ENCODE results near the gene CSNK2B. TPM values are rescaled to one million over a fixed set of nuclear protein-coding genes. Genes with fewer than 3 reads are reported as not detected.

The CSNK2B gene
- total and polyA plus RNA-seq, 10 of the 15 experiments (the other 5 are each of a cell fraction or from before 2014, with no cell fraction given), result 56.3 to 405 (median 286) TPM

GRCh38 chr6:31719001-31719400 lies 53.1 kb downstream of the CSNK2B start:
- ChIA-PET POLR2A (interaction anchor here (0.8 kb wide), 1 partner anchor 87 kb away, joined by 3 read pairs; the partner anchor contains the start of gene LSM2), CTCF (no interaction called here), SMC1A (ENCODE audit: uncharacterized antibody, unreplicated experiment) (no interaction called here), RAD21 (ENCODE audit: unreplicated experiment) (no interaction called here)
- FAIRE-seq (no peak), DNase-seq (ENCODE audit: low read depth, low spot score) (no peak), ATAC-seq (no peak)
- intact Hi-C loops (cut with micrococcal nuclease; ENCODE audit: unreplicated experiment) (no loop called here), in situ Hi-C loops (cut with MboI) (no loop called here)
- Histone ChIP-seq H2AFZ (ENCODE audit: control insufficient read depth, low read depth, low read length) (no peak overlapping the region), H3K4me2 (ENCODE audit: control insufficient read depth, insufficient read depth) (no peak overlapping the region), H3K36me3 (ENCODE audit: control insufficient read depth in 2 of 2, insufficient read depth in 2 of 2, low read length in 1 of 2) (no peaks in the 10 kb centered on the region), H3K79me2 (ENCODE audit: control insufficient read depth, insufficient read depth, low read length) (no peaks in the 10 kb centered on the region), H3K9ac (ENCODE audit: control insufficient read depth, insufficient read depth, low read length) (no peak overlapping the region), H4K20me1 (ENCODE audit: control insufficient read depth, insufficient read depth) (no peaks in the 10 kb centered on the region), H3K9me3 (replicated peaks; ENCODE audit: control insufficient read depth, insufficient read depth, low read length) (no peaks in the 10 kb centered on the region), H3K27ac (ENCODE audit: control insufficient read depth, insufficient read depth) (no peak overlapping the region), H3K4me1 (ENCODE audit: control insufficient read depth, insufficient read depth, low read length) (no peaks in the 10 kb centered on the region), H3K4me3 (no peak overlapping the region), H3K27me3 (replicated peaks in 1 of 2; ENCODE audit: control insufficient read depth in 2 of 2, insufficient read depth in 2 of 2, low read length in 1 of 2) (no peaks in the 10 kb centered on the region; a peak in 2 of 4 replicates)
- 33% methylated on average over 6 of the region's 6 CpGs for WGBS (ENCODE audit: insufficient coverage, insufficient replicate concordance, low lambda C conversion rate, missing lambda C conversion rate)
- no TSS peak for BruUV-seq (replicated peaks)
- TF ChIP-seq CBFB (IDR thresholded peaks at IDR 0.05; ENCODE audit: low read depth) (no peak), HCFC1 (IDR thresholded peaks at IDR 0.05; ENCODE audit: low read length) (no peak), JUND (IDR thresholded peaks at IDR 0.05; ENCODE audit: low read depth, low read length) (no peak), KAT2A (conservative IDR thresholded peaks at IDR 0.05; ENCODE audit: control insufficient read depth, low read depth, low read length) (no peak), IRF4 (IDR thresholded peaks at IDR 0.05; ENCODE audit: low read depth, low read length) (no peak), ATF7 (IDR thresholded peaks at IDR 0.05; ENCODE audit: low read depth) (no peak)
- TF ChIP-seq, protein P1, sequence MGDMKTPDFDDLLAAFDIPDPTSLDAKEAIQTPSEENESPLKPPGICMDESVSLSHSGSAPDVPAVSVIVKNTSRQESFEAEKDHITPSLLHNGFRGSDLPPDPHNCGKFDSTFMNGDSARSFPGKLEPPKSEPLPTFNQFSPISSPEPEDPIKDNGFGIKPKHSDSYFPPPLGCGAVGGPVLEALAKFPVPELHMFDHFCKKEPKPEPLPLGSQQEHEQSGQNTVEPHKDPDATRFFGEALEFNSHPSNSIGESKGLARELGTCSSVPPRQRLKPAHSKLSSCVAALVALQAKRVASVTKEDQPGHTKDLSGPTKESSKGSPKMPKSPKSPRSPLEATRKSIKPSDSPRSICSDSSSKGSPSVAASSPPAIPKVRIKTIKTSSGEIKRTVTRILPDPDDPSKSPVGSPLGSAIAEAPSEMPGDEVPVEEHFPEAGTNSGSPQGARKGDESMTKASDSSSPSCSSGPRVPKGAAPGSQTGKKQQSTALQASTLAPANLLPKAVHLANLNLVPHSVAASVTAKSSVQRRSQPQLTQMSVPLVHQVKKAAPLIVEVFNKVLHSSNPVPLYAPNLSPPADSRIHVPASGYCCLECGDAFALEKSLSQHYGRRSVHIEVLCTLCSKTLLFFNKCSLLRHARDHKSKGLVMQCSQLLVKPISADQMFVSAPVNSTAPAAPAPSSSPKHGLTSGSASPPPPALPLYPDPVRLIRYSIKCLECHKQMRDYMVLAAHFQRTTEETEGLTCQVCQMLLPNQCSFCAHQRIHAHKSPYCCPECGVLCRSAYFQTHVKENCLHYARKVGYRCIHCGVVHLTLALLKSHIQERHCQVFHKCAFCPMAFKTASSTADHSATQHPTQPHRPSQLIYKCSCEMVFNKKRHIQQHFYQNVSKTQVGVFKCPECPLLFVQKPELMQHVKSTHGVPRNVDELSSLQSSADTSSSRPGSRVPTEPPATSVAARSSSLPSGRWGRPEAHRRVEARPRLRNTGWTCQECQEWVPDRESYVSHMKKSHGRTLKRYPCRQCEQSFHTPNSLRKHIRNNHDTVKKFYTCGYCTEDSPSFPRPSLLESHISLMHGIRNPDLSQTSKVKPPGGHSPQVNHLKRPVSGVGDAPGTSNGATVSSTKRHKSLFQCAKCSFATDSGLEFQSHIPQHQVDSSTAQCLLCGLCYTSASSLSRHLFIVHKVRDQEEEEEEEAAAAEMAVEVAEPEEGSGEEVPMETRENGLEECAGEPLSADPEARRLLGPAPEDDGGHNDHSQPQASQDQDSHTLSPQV (IDR thresholded peaks at IDR 0.05), result no peak

Small RNA genes lying within 50 kb of the gene (microRNA-seq; reads per million reads assigned to microRNA genes)
- gene MIR4646 (not detected), gene MIR6832 (0.56 reads per million)

Small RNA genes lying within 50 kb of the gene (small RNA-seq; reads per million reads assigned to genes)
- gene LY6G6D, result not detected
- not detected for gene MIR4646
- not detected for gene MIR6832
- gene RF00019, result not detected
- 4.4 reads per million, percentile 86 among the genes with 10 or more reads in this experiment for gene SNORA38

Other genes with a start within 250 kb of the CSNK2B start
Only the 7 nearest of the 37 such genes appear.
- gene BAG6, start 13.4 kb upstream of the CSNK2B start, total RNA-seq (2014; rRNA removed), result 91.4 and 120 TPM in 2 replicates
- 43.3 and 50.0 TPM in 2 replicates for gene BAG6, start 13.4 kb upstream of the CSNK2B start, total RNA-seq (2014; rRNA removed; fragmentation: Illumina TruSeq; extraction: Trizol)
- gene BAG6, start 13.4 kb upstream of the CSNK2B start, total RNA-seq (2021), result 249 and 253 TPM in 2 replicates
- 34.2 and 51.1 TPM in 2 replicates for gene BAG6, start 13.4 kb upstream of the CSNK2B start, polyA plus RNA-seq (2011; rRNA removed)
- gene BAG6, start 13.4 kb upstream of the CSNK2B start, polyA plus RNA-seq (2014; fragmentation: Illumina TruSeq; extraction: Trizol), result 81.3 and 119 TPM in 2 replicates
- 10 to 100 TPM; 27.8 to 39.1 TPM for gene BAG6, start 13.4 kb upstream of the CSNK2B start, polyA plus RNA-seq (2014; fragmentation: Nextera tagmentation; extraction: Ambion mirVana)
- 115 and 134 TPM in 2 replicates for gene BAG6, start 13.4 kb upstream of the CSNK2B start, polyA plus RNA-seq (2014; rRNA removed)
- 100 to 1,000 TPM in 1 of 2 experiments, 10 to 100 TPM in 1; 98.4 to 112 TPM for gene BAG6, start 13.4 kb upstream of the CSNK2B start, polyA plus RNA-seq (2016; fragmentation: Nextera tagmentation; extraction: Ambion mirVana)
- 4.4 and 6.1 TPM in 2 replicates for gene APOM, start 10.2 kb upstream of the CSNK2B start, total RNA-seq (2014; rRNA removed)
- gene APOM, start 10.2 kb upstream of the CSNK2B start, total RNA-seq (2014; rRNA removed; fragmentation: Illumina TruSeq; extraction: Trizol), result 4.0 and 4.6 TPM in 2 replicates
- 3.8 and 4.1 TPM in 2 replicates for gene APOM, start 10.2 kb upstream of the CSNK2B start, total RNA-seq (2021)
- 4.8 and 7.9 TPM in 2 replicates for gene APOM, start 10.2 kb upstream of the CSNK2B start, polyA plus RNA-seq (2011; rRNA removed)
- gene APOM, start 10.2 kb upstream of the CSNK2B start, polyA plus RNA-seq (2014; fragmentation: Illumina TruSeq; extraction: Trizol), result 5.2 and 8.2 TPM in 2 replicates
- gene APOM, start 10.2 kb upstream of the CSNK2B start, polyA plus RNA-seq (2014; fragmentation: Nextera tagmentation; extraction: Ambion mirVana), result 10 to 100 TPM; 11.8 to 14.1 TPM
- gene APOM, start 10.2 kb upstream of the CSNK2B start, polyA plus RNA-seq (2014; rRNA removed), result 6.5 and 7.5 TPM in 2 replicates
- gene APOM, start 10.2 kb upstream of the CSNK2B start, polyA plus RNA-seq (2016; fragmentation: Nextera tagmentation; extraction: Ambion mirVana), result 1 to 10 TPM; 5.6 to 6.6 TPM
- 20.4 and 21.6 TPM in 2 replicates for gene C6orf47, start 5.3 kb upstream of the CSNK2B start, total RNA-seq (2014; rRNA removed)
- gene C6orf47, start 5.3 kb upstream of the CSNK2B start, total RNA-seq (2014; rRNA removed; fragmentation: Illumina TruSeq; extraction: Trizol), result 16.2 and 16.5 TPM in 2 replicates
- gene C6orf47, start 5.3 kb upstream of the CSNK2B start, total RNA-seq (2021), result 16.1 and 17.4 TPM in 2 replicates
- gene C6orf47, start 5.3 kb upstream of the CSNK2B start, polyA plus RNA-seq (2011; rRNA removed), result 8.0 and 8.1 TPM in 2 replicates
- gene C6orf47, start 5.3 kb upstream of the CSNK2B start, polyA plus RNA-seq (2014; fragmentation: Illumina TruSeq; extraction: Trizol), result 8.2 and 13.4 TPM in 2 replicates
- gene C6orf47, start 5.3 kb upstream of the CSNK2B start, polyA plus RNA-seq (2014; fragmentation: Nextera tagmentation; extraction: Ambion mirVana), result under 1 TPM in 1 of 2 experiments, not detected in 1; 0.16 TPM
- 18.6 and 19.3 TPM in 2 replicates for gene C6orf47, start 5.3 kb upstream of the CSNK2B start, polyA plus RNA-seq (2014; rRNA removed)
- 10 to 100 TPM; 17.3 to 20.1 TPM for gene C6orf47, start 5.3 kb upstream of the CSNK2B start, polyA plus RNA-seq (2016; fragmentation: Nextera tagmentation; extraction: Ambion mirVana)
- gene GPANK1, start 1.1 kb upstream of the CSNK2B start, total RNA-seq (2014; rRNA removed), result 11.3 and 11.7 TPM in 2 replicates
- gene GPANK1, start 1.1 kb upstream of the CSNK2B start, total RNA-seq (2014; rRNA removed; fragmentation: Illumina TruSeq; extraction: Trizol), result 16.2 and 17.1 TPM in 2 replicates
- 17.1 and 17.9 TPM in 2 replicates for gene GPANK1, start 1.1 kb upstream of the CSNK2B start, total RNA-seq (2021)
- 14.7 and 14.8 TPM in 2 replicates for gene GPANK1, start 1.1 kb upstream of the CSNK2B start, polyA plus RNA-seq (2011; rRNA removed)
- gene GPANK1, start 1.1 kb upstream of the CSNK2B start, polyA plus RNA-seq (2014; fragmentation: Illumina TruSeq; extraction: Trizol), result 23.9 and 30.5 TPM in 2 replicates
- 10 to 100 TPM; 11.9 to 13.0 TPM for gene GPANK1, start 1.1 kb upstream of the CSNK2B start, polyA plus RNA-seq (2014; fragmentation: Nextera tagmentation; extraction: Ambion mirVana)
- gene GPANK1, start 1.1 kb upstream of the CSNK2B start, polyA plus RNA-seq (2014; rRNA removed), result 19.5 and 20.1 TPM in 2 replicates
- gene GPANK1, start 1.1 kb upstream of the CSNK2B start, polyA plus RNA-seq (2016; fragmentation: Nextera tagmentation; extraction: Ambion mirVana), result 10 to 100 TPM; 36.0 to 36.3 TPM
- gene LY6G5B, start 3.9 kb downstream of the CSNK2B start, total RNA-seq (2014; rRNA removed), result 3.8 and 5.1 TPM in 2 replicates
- 3.9 and 4.4 TPM in 2 replicates for gene LY6G5B, start 3.9 kb downstream of the CSNK2B start, total RNA-seq (2014; rRNA removed; fragmentation: Illumina TruSeq; extraction: Trizol)
- gene LY6G5B, start 3.9 kb downstream of the CSNK2B start, total RNA-seq (2021), result 11.1 and 16.5 TPM in 2 replicates
- 5.1 and 6.2 TPM in 2 replicates for gene LY6G5B, start 3.9 kb downstream of the CSNK2B start, polyA plus RNA-seq (2011; rRNA removed)
- 12.8 and 14.3 TPM in 2 replicates for gene LY6G5B, start 3.9 kb downstream of the CSNK2B start, polyA plus RNA-seq (2014; fragmentation: Illumina TruSeq; extraction: Trizol)
- 1 to 10 TPM; 3.2 to 6.5 TPM for gene LY6G5B, start 3.9 kb downstream of the CSNK2B start, polyA plus RNA-seq (2014; fragmentation: Nextera tagmentation; extraction: Ambion mirVana)
- gene LY6G5B, start 3.9 kb downstream of the CSNK2B start, polyA plus RNA-seq (2014; rRNA removed), result 8.5 and 11.2 TPM in 2 replicates
- gene LY6G5B, start 3.9 kb downstream of the CSNK2B start, polyA plus RNA-seq (2016; fragmentation: Nextera tagmentation; extraction: Ambion mirVana), result 10 to 100 TPM in 1 of 2 experiments, 1 to 10 TPM in 1; 9.7 to 10.5 TPM
- 0.71 and 1.5 TPM in 2 replicates for gene LY6G5C, start 15.0 kb downstream of the CSNK2B start, total RNA-seq (2014; rRNA removed)
- gene LY6G5C, start 15.0 kb downstream of the CSNK2B start, total RNA-seq (2014; rRNA removed; fragmentation: Illumina TruSeq; extraction: Trizol), result 0.76 and 0.92 TPM in 2 replicates
- 1.7 and 1.8 TPM in 2 replicates for gene LY6G5C, start 15.0 kb downstream of the CSNK2B start, total RNA-seq (2021)
- gene LY6G5C, start 15.0 kb downstream of the CSNK2B start, polyA plus RNA-seq (2011; rRNA removed), result 1.3 and 2.6 TPM in 2 replicates
- 1.7 and 2.5 TPM in 2 replicates for gene LY6G5C, start 15.0 kb downstream of the CSNK2B start, polyA plus RNA-seq (2014; fragmentation: Illumina TruSeq; extraction: Trizol)
- 1 to 10 TPM in 1 of 2 experiments, under 1 TPM in 1; 0.87 to 1.2 TPM for gene LY6G5C, start 15.0 kb downstream of the CSNK2B start, polyA plus RNA-seq (2014; fragmentation: Nextera tagmentation; extraction: Ambion mirVana)
- gene LY6G5C, start 15.0 kb downstream of the CSNK2B start, polyA plus RNA-seq (2014; rRNA removed), result 0.98 and 1.8 TPM in 2 replicates
- 1 to 10 TPM; 4.0 to 6.1 TPM for gene LY6G5C, start 15.0 kb downstream of the CSNK2B start, polyA plus RNA-seq (2016; fragmentation: Nextera tagmentation; extraction: Ambion mirVana)
- gene ABHD16A, start 37.2 kb downstream of the CSNK2B start, total RNA-seq (2014; rRNA removed), result 35.9 and 38.1 TPM in 2 replicates
- gene ABHD16A, start 37.2 kb downstream of the CSNK2B start, total RNA-seq (2014; rRNA removed; fragmentation: Illumina TruSeq; extraction: Trizol), result 20.7 and 21.8 TPM in 2 replicates
- 33.7 and 35.6 TPM in 2 replicates for gene ABHD16A, start 37.2 kb downstream of the CSNK2B start, total RNA-seq (2021)
- 26.1 and 32.1 TPM in 2 replicates for gene ABHD16A, start 37.2 kb downstream of the CSNK2B start, polyA plus RNA-seq (2011; rRNA removed)
- 16.3 and 20.4 TPM in 2 replicates for gene ABHD16A, start 37.2 kb downstream of the CSNK2B start, polyA plus RNA-seq (2014; fragmentation: Illumina TruSeq; extraction: Trizol)
- gene ABHD16A, start 37.2 kb downstream of the CSNK2B start, polyA plus RNA-seq (2014; fragmentation: Nextera tagmentation; extraction: Ambion mirVana), result 10 to 100 TPM in 1 of 2 experiments, 1 to 10 TPM in 1; 7.5 to 14.5 TPM
- gene ABHD16A, start 37.2 kb downstream of the CSNK2B start, polyA plus RNA-seq (2014; rRNA removed), result 35.6 and 39.5 TPM in 2 replicates
- gene ABHD16A, start 37.2 kb downstream of the CSNK2B start, polyA plus RNA-seq (2016; fragmentation: Nextera tagmentation; extraction: Ambion mirVana), result 10 to 100 TPM; 41.5 to 43.0 TPM